Thyroid gland (tissue), 4 donors: ENCODE measurements around the gene PMIS2. TPM values are rescaled to one million over a fixed set of nuclear protein-coding genes. Genes with fewer than 3 reads are reported as not detected.

Experiments
- DNase-seq, 2 donors: peaks; one replicate each; pipeline ENCODE4 v3.0.0-alpha.2; 2019
- H3K27ac ChIP-seq, 3 donors: fragments of 200-600 bp; sonication (generic); 1 replicate in 2 of 3; 2 replicates in 1 of 3; pipeline ENCODE4 v1.5.1; 2016 to 2019; ENCODE audit warnings: mild to moderate bottlenecking in 1 of 3, moderate library complexity in 1 of 3
- H3K27me3 ChIP-seq: fragments of 200-600 bp; sonication (generic); one replicate; pipeline ENCODE4 v1.5.1; 2019
- H3K36me3 ChIP-seq, 2 donors: fragments of 200-600 bp; sonication (generic); one replicate each; pipeline ENCODE4 v1.5.1; 2016 to 2019
- H3K4me1 ChIP-seq, 2 donors: fragments of 200-600 bp; sonication (generic); one replicate each; pipeline ENCODE4 v1.5.1; 2017 to 2019
- H3K4me3 ChIP-seq, 3 donors: fragments of 200-600 bp; sonication (generic); replicated peaks in 1 of 3; 1 replicate in 2 of 3; 2 replicates in 1 of 3; pipeline ENCODE4 v1.5.1; 2016; ENCODE audit warnings: mild to moderate bottlenecking in 1 of 3
- H3K9me3 ChIP-seq: fragments of 200-600 bp; sonication (generic); one replicate; pipeline ENCODE4 v1.5.1; 2017
- CTCF ChIP-seq, 6 experiments: fragments of 200-600 bp in 3 of 6; fragments of 450-650 bp in 3 of 6; sonication (generic) in 3 of 6; IDR thresholded peaks; one replicate each; pipeline ENCODE4 v1.5.1; 2016 to 2019; ENCODE audit warnings: antibody characterized with exemption in 6 of 6, mild to moderate bottlenecking in 2 of 6, inconsistent platforms in 1 of 6, moderate library complexity in 1 of 6
- POLR2A ChIP-seq, 2 donors: fragments of 450-650 bp; IDR thresholded peaks; one replicate each; pipeline ENCODE4 v1.6.1; 2017; ENCODE audit warnings: antibody characterized with exemption in 2 of 2, mild to moderate bottlenecking in 2 of 2, moderate library complexity in 1 of 2
- WGBS, 2 donors: methylation state at CpG; one replicate each; pipeline ENCODE4 v1.1.5; 2017; 5-methylcytosine and 5-hydroxymethylcytosine counted together
- intact Hi-C: fragments of 100-400 bp; cut with DNase I; formaldehyde crosslinking; loops from one replicate; pipeline ENCODE4 v1.15.1; 2023
- total RNA-seq, 4 donors: library from RNA; depleted of rRNA; stranded (reverse); fragments of >200 nt; gene quantifications; one replicate each; pipeline ENCODE4 v1.2.3, GENCODE V29; 2016

The PMIS2 gene
- total RNA-seq, 4 donors from 2014 or later: not detected

GRCh38 chr19:35633727-35634440 is 47.9 kb downstream of the PMIS2 start:
- no peak for DNase-seq
- no peak for TF ChIP-seq CTCF (IDR thresholded peaks at IDR 0.05)
- TF ChIP-seq POLR2A (IDR thresholded peaks at IDR 0.05): no peak
- WGBS, 2 donors: 92 to 98% methylated on average over 12 to 20 of the region's 29 CpGs
- intact Hi-C loops: no loop called here
- Histone ChIP-seq H3K4me1 (peaks cover 8 to 12% of the 10 kb centered on the region in 2 donors), H3K36me3 (peaks cover 71 to 75% of the 10 kb centered on the region in 2 donors), H3K27me3 (no peaks in the 10 kb centered on the region), H3K4me3 (no peak overlapping the region), H3K27ac (no peak overlapping the region), H3K9me3 (no peaks in the 10 kb centered on the region)

- Histone ChIP-seq H3K4me1 (peaks cover 0 to 4% of the 10 kb centered on the region in 2 donors), H3K27me3 (no peaks in the 10 kb centered on the region), H3K9me3 (no peaks in the 10 kb centered on the region), H3K4me3 (no peak overlapping the region), H3K36me3 (peaks cover 58 to 63% of the 10 kb centered on the region in 2 donors), H3K27ac (no peak overlapping the region)
- DNase-seq: no peak
- no peak for TF ChIP-seq POLR2A (IDR thresholded peaks at IDR 0.05)
- TF ChIP-seq CTCF (IDR thresholded peaks at IDR 0.05): no peak
- WGBS, 2 donors: 88 to 100% methylated on average over 3 of the region's 3 CpGs
- intact Hi-C loops: loop anchor here (2.0 kb wide), 1 partner anchor 16 kb away; no protein-coding TSS in a partner anchor
Observed at GRCh38 chr19:35636651-35637050, 50.7 kb downstream of the PMIS2 start.

Other genes with a start within 250 kb of the PMIS2 start
- gene FFAR1, start 238.3 kb upstream of the PMIS2 start, total RNA-seq: not detected
- under 1 TPM in 1 of 4 donors, not detected in 3; 0.45 TPM for gene FFAR3, start 227.7 kb upstream of the PMIS2 start, total RNA-seq
- gene GPR42, start 215.1 kb upstream of the PMIS2 start, total RNA-seq: under 1 TPM in 1 of 4 donors, not detected in 3; 0.27 TPM
- under 1 TPM in 1 of 4 donors, not detected in 3; 0.27 TPM for gene FFAR2, start 137.9 kb upstream of the PMIS2 start, total RNA-seq
- gene KRTDAP, start 95.7 kb upstream of the PMIS2 start, total RNA-seq: 1 to 10 TPM in 1 of 4 donors, not detected in 3; 2.7 TPM
- gene DMKN, start 72.5 kb upstream of the PMIS2 start, total RNA-seq: 100 to 1,000 TPM; 164 to 348 (median 213) TPM
- 1 to 10 TPM in 1 of 4 donors, not detected in 3; 1.2 TPM for gene SBSN, start 57.9 kb upstream of the PMIS2 start, total RNA-seq
- gene GAPDHS, start 52.7 kb upstream of the PMIS2 start, total RNA-seq: 1 to 10 TPM in 1 of 4 donors, not detected in 3; 1.6 TPM
- 100 to 1,000 TPM; 186 to 202 (median 188) TPM for gene TMEM147, start 40.5 kb upstream of the PMIS2 start, total RNA-seq
- gene ATP4A, start 22.5 kb upstream of the PMIS2 start, total RNA-seq: 1 to 10 TPM in 1 of 4 donors, under 1 TPM in 3; 0.27 to 1.9 (median 0.33) TPM
- gene HAUS5, start 26.6 kb downstream of the PMIS2 start, total RNA-seq: 10 to 100 TPM in 3 of 4 donors, 1 to 10 TPM in 1; 7.9 to 17.8 (median 10.2) TPM
- 10 to 100 TPM; 49.4 to 90.9 (median 65.6) TPM for gene RBM42, start 42.9 kb downstream of the PMIS2 start, total RNA-seq
- gene ETV2, start 55.6 kb downstream of the PMIS2 start, total RNA-seq: under 1 TPM in 1 of 4 donors, not detected in 3; 0.56 TPM
- gene COX6B1, start 62.1 kb downstream of the PMIS2 start, total RNA-seq: 100 to 1,000 TPM; 139 to 941 (median 369) TPM
- not detected for gene UPK1A, start 80.3 kb downstream of the PMIS2 start, total RNA-seq
- gene ZBTB32, start 118.4 kb downstream of the PMIS2 start, total RNA-seq: not detected
- gene KMT2B, start 131.8 kb downstream of the PMIS2 start, total RNA-seq: 10 to 100 TPM; 12.4 to 29.4 (median 19.7) TPM
- gene IGFLR1, start 156.3 kb downstream of the PMIS2 start, total RNA-seq: 1 to 10 TPM; 5.2 to 6.1 (median 5.9) TPM
- gene U2AF1L4, start 159.2 kb downstream of the PMIS2 start, total RNA-seq: 10 to 100 TPM; 29.7 to 51.7 (median 36.8) TPM
- 10 to 100 TPM; 34.0 to 73.8 (median 40.5) TPM for gene PSENEN, start 159.5 kb downstream of the PMIS2 start, total RNA-seq
- 10 to 100 TPM in 2 of 4 donors, 1 to 10 TPM in 2; 8.2 to 21.5 (median 14.1) TPM for gene LIN37, start 162.4 kb downstream of the PMIS2 start, total RNA-seq
- gene HSPB6, start 170.9 kb downstream of the PMIS2 start, total RNA-seq: 10 to 100 TPM; 17.3 to 31.8 (median 23.1) TPM
- 10 to 100 TPM in 3 of 4 donors, 1 to 10 TPM in 1; 8.2 to 34.3 (median 13.2) TPM for gene PROSER3, start 172.0 kb downstream of the PMIS2 start, total RNA-seq
- 10 to 100 TPM in 3 of 4 donors, 1 to 10 TPM in 1; 4.2 to 16.0 (median 13.0) TPM for gene ARHGAP33, start 189.4 kb downstream of the PMIS2 start, total RNA-seq
- gene PRODH2, start 226.7 kb downstream of the PMIS2 start, total RNA-seq: not detected